Measurements from ENCODE around the gene MGAT4A.

DNA sequence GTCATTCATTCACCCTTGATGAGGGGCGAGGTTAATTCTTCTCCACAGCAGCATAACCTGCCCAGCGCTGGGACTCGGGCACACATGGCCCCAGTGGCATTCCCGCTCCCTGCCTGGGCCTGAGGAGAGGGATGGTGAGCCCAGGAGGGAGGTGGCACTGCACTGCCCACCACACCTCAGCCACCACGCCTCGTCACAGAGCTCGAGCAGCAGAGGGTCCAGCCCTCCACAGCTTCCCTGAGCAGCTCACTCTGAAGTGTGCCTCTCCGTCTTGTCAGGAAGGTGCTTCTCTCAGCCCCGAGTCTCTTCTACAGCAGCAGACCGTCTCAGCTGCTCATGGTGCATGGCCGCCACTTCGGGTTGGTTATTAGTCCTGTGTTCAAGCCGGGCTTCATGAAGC, 157.5 kb downstream of the MGAT4A start:
- TF ChIP-seq, protein P1, sequence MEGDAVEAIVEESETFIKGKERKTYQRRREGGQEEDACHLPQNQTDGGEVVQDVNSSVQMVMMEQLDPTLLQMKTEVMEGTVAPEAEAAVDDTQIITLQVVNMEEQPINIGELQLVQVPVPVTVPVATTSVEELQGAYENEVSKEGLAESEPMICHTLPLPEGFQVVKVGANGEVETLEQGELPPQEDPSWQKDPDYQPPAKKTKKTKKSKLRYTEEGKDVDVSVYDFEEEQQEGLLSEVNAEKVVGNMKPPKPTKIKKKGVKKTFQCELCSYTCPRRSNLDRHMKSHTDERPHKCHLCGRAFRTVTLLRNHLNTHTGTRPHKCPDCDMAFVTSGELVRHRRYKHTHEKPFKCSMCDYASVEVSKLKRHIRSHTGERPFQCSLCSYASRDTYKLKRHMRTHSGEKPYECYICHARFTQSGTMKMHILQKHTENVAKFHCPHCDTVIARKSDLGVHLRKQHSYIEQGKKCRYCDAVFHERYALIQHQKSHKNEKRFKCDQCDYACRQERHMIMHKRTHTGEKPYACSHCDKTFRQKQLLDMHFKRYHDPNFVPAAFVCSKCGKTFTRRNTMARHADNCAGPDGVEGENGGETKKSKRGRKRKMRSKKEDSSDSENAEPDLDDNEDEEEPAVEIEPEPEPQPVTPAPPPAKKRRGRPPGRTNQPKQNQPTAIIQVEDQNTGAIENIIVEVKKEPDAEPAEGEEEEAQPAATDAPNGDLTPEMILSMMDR (IDR thresholded peaks at IDR 0.05), result no peak
- no peak for TF ChIP-seq POLR2AphosphoS5 (IDR thresholded peaks at IDR 0.05)

Measured in suprapubic skin (tissue), 3 donors.